IMR-90 (cell line): Measurements from ENCODE around the gene ACSL3. TPM values are rescaled to one million over a fixed set of nuclear protein-coding genes. Genes with fewer than 3 reads are reported as not detected.
A peak's percentile ranks its signal among the peaks of the same experiment; 100 is the strongest.

Source experiments
- ATAC-seq: fragments of 200-7000 bp; cut with Tn5 transposase; 2 replicates; pipeline ENCODE4 v1.9.1; 2020; ENCODE audit warnings: low read depth, mild to moderate bottlenecking, moderate library complexity
- BruUV-seq: library from RNA; stranded (reverse); fragments of 400-500 nt; replicated peaks from 2 replicates; lab custom pipeline; 2021; lab: Mats Ljungman, UMichigan
- CTCF ChIA-PET: fragments of 300-600 bp; formaldehyde crosslinking; extraction: SDS; loops from one replicate; lab custom pipeline; 2021; ENCODE audit warnings: antibody characterized with exemption; lab: Yijun Ruan, JAX
- POLR2A ChIA-PET: fragments of 300-600 bp; sonication (Branson Sonifier 250); formaldehyde crosslinking; loops from one replicate; lab custom pipeline; 2022; ENCODE audit warnings: antibody characterized with exemption; ENCODE audit not compliant: unreplicated experiment; lab: Charles Lee
- DNase-seq: peaks from one replicate; pipeline ENCODE4 v3.0.0; 2013
- H2AFZ ChIP-seq: replicated peaks from 2 replicates; pipeline ENCODE3; 2013; ENCODE audit warnings: low read length, mild to moderate bottlenecking; ENCODE audit not compliant: poor library complexity
- H2AK5ac ChIP-seq: 2 replicates; pipeline ENCODE4 v1.6.1; 2013; ENCODE audit warnings: low read depth, low read length, inconsistent platforms
- H2AK9ac ChIP-seq: replicated peaks from 2 replicates; pipeline ENCODE3; 2013; ENCODE audit warnings: mild to moderate bottlenecking, low read depth, low read length, moderate library complexity; ENCODE audit not compliant: poor library complexity
- H2BK120ac ChIP-seq: 2 replicates; pipeline ENCODE4 v1.6.1; 2013; ENCODE audit warnings: low read depth, low read length, inconsistent platforms
- H2BK15ac ChIP-seq: 3 replicates; pipeline ENCODE4 v1.6.1; 2013; ENCODE audit warnings: low read depth, low read length, inconsistent platforms
- H2BK20ac ChIP-seq: 2 replicates; pipeline ENCODE4 v1.6.1; 2013; ENCODE audit warnings: low read depth, mild to moderate bottlenecking, inconsistent platforms, low read length, moderate library complexity
- H2BK5ac ChIP-seq: 2 replicates; pipeline ENCODE4 v1.6.1; 2013; ENCODE audit warnings: mild to moderate bottlenecking, low read depth, low read length, inconsistent platforms; ENCODE audit not compliant: poor library complexity, severe bottlenecking
- H3K14ac ChIP-seq: replicated peaks from 2 replicates; pipeline ENCODE4 v1.6.1; 2013; ENCODE audit warnings: low read depth, low read length, inconsistent platforms
- H3K18ac ChIP-seq: 2 replicates; pipeline ENCODE4 v1.6.1; 2013; ENCODE audit warnings: low read depth, low read length, control low read depth
- H3K23ac ChIP-seq: 2 replicates; pipeline ENCODE4 v1.6.1; 2013; ENCODE audit warnings: low read depth, low read length, inconsistent platforms
- H3K27ac ChIP-seq: 2 replicates; pipeline ENCODE4 v1.5.1; 2013; ENCODE audit warnings: mild to moderate bottlenecking, control low read depth, low read length; ENCODE audit not compliant: insufficient read depth
- H3K27me3 ChIP-seq: 2 replicates; pipeline ENCODE4 v1.6.1; 2013; ENCODE audit warnings: low read length; ENCODE audit not compliant: control insufficient read depth, insufficient read depth
- H3K36me3 ChIP-seq: 2 replicates; pipeline ENCODE4 v1.6.1; 2013; ENCODE audit warnings: low read length, mixed read lengths; ENCODE audit not compliant: control insufficient read depth, insufficient read depth
- H3K4ac ChIP-seq: 2 replicates; pipeline ENCODE4 v1.6.1; 2013; ENCODE audit warnings: low read depth, low read length, inconsistent platforms
- H3K4me1 ChIP-seq: 2 replicates; pipeline ENCODE4 v1.6.1; 2013; ENCODE audit warnings: low read length, mixed read lengths; ENCODE audit not compliant: control insufficient read depth, insufficient read depth
- H3K4me2 ChIP-seq: 2 replicates; pipeline ENCODE4 v1.6.1; 2013; ENCODE audit warnings: low read depth, mild to moderate bottlenecking, control low read depth, low read length, moderate library complexity
- H3K4me3 ChIP-seq: 2 replicates; pipeline ENCODE4 v1.5.1; 2013; ENCODE audit warnings: low read depth, mild to moderate bottlenecking, control low read depth, low read length, moderate library complexity; ENCODE audit not compliant: insufficient read depth
- H3K56ac ChIP-seq: 2 replicates; pipeline ENCODE4 v1.6.1; 2013; ENCODE audit warnings: low read length, inconsistent platforms; ENCODE audit not compliant: insufficient read depth; ENCODE audit errors: extremely low read depth
- H3K79me1 ChIP-seq, 2 experiments: 2 replicates each; pipeline ENCODE4 v1.6.1; 2013; ENCODE audit warnings: low read length in 2 of 2, inconsistent platforms in 1 of 2, low read depth in 1 of 2
- H3K9ac ChIP-seq: 2 replicates; pipeline ENCODE4 v1.6.1; 2013; ENCODE audit warnings: low read depth, low read length, control low read depth
- H3K9me1 ChIP-seq: 2 replicates; pipeline ENCODE4 v1.6.1; 2013; ENCODE audit warnings: low read length, inconsistent platforms; ENCODE audit not compliant: insufficient read depth
- H3K9me3 ChIP-seq: 2 replicates; pipeline ENCODE4 v1.6.1; 2013; ENCODE audit warnings: low read length; ENCODE audit not compliant: control insufficient read depth, insufficient read depth
- H4K20me1 ChIP-seq: 2 replicates; pipeline ENCODE4 v1.6.1; 2013; ENCODE audit warnings: low read length, inconsistent platforms; ENCODE audit not compliant: insufficient read depth
- H4K5ac ChIP-seq: 2 replicates; pipeline ENCODE4 v1.6.1; 2013; ENCODE audit warnings: mild to moderate bottlenecking, low read depth, low read length, control low read depth
- H4K8ac ChIP-seq, 2 experiments: 2 replicates each; pipeline ENCODE4 v1.6.1; 2013; ENCODE audit warnings: low read depth in 2 of 2, low read length in 2 of 2, control low read depth in 1 of 2, inconsistent platforms in 1 of 2
- H4K91ac ChIP-seq: 2 replicates; pipeline ENCODE4 v1.6.1; 2013; ENCODE audit warnings: low read depth, low read length, inconsistent platforms; ENCODE audit not compliant: insufficient read depth
- CEBPB ChIP-seq: IDR thresholded peaks from 2 replicates; pipeline ENCODE4 v1.6.1; 2012; ENCODE audit warnings: low read depth, low read length, improper control_type of control experiment
- FOS ChIP-seq: fragments of 150-350 bp; IDR thresholded peaks from 2 replicates; pipeline ENCODE4 v1.6.1; 2016; ENCODE audit warnings: low read depth, low read length
- MXI1 ChIP-seq: IDR thresholded peaks from 2 replicates; pipeline ENCODE4 v1.6.1; 2012; ENCODE audit warnings: low read depth, mild to moderate bottlenecking, low read length, moderate library complexity, borderline replicate concordance
- WGBS, 2 experiments: methylation state at CpG; one replicate each; pipeline versions ENCODE4 v1.1.5 to v1.1.7; 2013; ENCODE audit warnings: missing lambda C conversion rate in 2 of 2; ENCODE audit not compliant: insufficient read length in 1 of 2; ENCODE audit errors: extremely low coverage in 2 of 2; 5-methylcytosine and 5-hydroxymethylcytosine counted together
- dilution Hi-C: fragments of 300-500 bp; cut with HindIII; formaldehyde crosslinking; loops from one replicate; pipeline ENCODE4 v1.14.3; 2018; ENCODE audit warnings: low sequenced_read_pairs; ENCODE audit not compliant: unreplicated experiment
- in situ Hi-C: fragments of 300-500 bp; cut with MboI; formaldehyde crosslinking; loops from 3 replicates; pipeline ENCODE4 v1.14.3; 2019; ENCODE audit warnings: low sequenced_read_pairs, inconsistent platforms, mixed read lengths
- intact Hi-C: fragments of 100-400 bp; cut with micrococcal nuclease; formaldehyde crosslinking; loops from 2 replicates; pipeline ENCODE4 v1.10.0; 2022
- polyA plus RNA-seq, 3 experiments: library from polyadenylated mRNA; depleted of rRNA; stranded (reverse); fragments of >200 nt; gene quantifications; 2 replicates each; pipeline ENCODE4 v1.2.3, GENCODE V29; 2012; ENCODE audit warnings: low replicate concordance in 1 of 3
- total RNA-seq: library from RNA; depleted of rRNA; stranded (reverse); fragments of >200 nt; gene quantifications from 2 replicates; pipeline ENCODE4 v1.2.3, GENCODE V29; 2012

ACSL3 gene
- total and polyA plus RNA-seq, 2 of the 4 experiments (the other 2 are of a cell fraction): 31.0 to 84.2 TPM

GRCh38 chr2:222819722-222820333 is 41.0 kb upstream of the ACSL3 start:
- TF ChIP-seq CEBPB: peak; percentile 69
- TF ChIP-seq FOS: 0 out of 2 replicates have a peak, but pooled peaks have one; percentile 20
- TF ChIP-seq MXI1: no peak
- CTCF ChIA-PET: interaction anchor here (0.6 to 1.2 kb wide), 3 partner anchors 12 to 93 kb away, joined by 3 to 5 read pairs (median 3); no protein-coding TSS in a partner anchor
- ATAC-seq (no peak), DNase-seq (peak; percentile 54)
- H3K4me1 ChIP-seq: no peaks in the 10 kb centered on the region
- no peak overlapping the region for H2BK15ac ChIP-seq
- no peaks in the 10 kb centered on the region for H3K9me3 ChIP-seq
- dilution Hi-C loops: no loop called here
- no peaks in the 10 kb centered on the region for H4K20me1 ChIP-seq
- no peak overlapping the region for H2AK5ac ChIP-seq
- H3K14ac ChIP-seq: no peak overlapping the region
- no peaks in the 10 kb centered on the region for H3K9me1 ChIP-seq
- no peak overlapping the region for H3K9ac ChIP-seq
- H4K5ac ChIP-seq: no peak overlapping the region
- WGBS, 2 experiments: no CpG with 5 or more reads among the region's 2 CpGs
- no peak overlapping the region for H2AK9ac ChIP-seq
- no peak overlapping the region for H2AFZ ChIP-seq
- BruUV-seq: no TSS peak
- H3K4ac ChIP-seq: no peak overlapping the region
- H3K79me1 ChIP-seq: no peaks in the 10 kb centered on the region
- no peak overlapping the region for H2BK20ac ChIP-seq
- POLR2A ChIA-PET: interaction anchor here (0.7 kb wide), 1 partner anchor 41 kb away, joined by 3 read pairs; the partner anchor contains the start of gene ACSL3
- H4K8ac ChIP-seq: no peak overlapping the region
- H2BK5ac ChIP-seq: no peak overlapping the region
- intact Hi-C loops: no loop called here
- H3K4me2 ChIP-seq: no peak overlapping the region
- no peaks in the 10 kb centered on the region for H3K36me3 ChIP-seq
- no peak overlapping the region for H2BK120ac ChIP-seq
- no peak overlapping the region for H3K18ac ChIP-seq
- no peak overlapping the region for H3K27ac ChIP-seq
- no peak overlapping the region for H3K23ac ChIP-seq
- no peak overlapping the region for H3K4me3 ChIP-seq
- H4K91ac ChIP-seq: no peak overlapping the region
- H3K56ac ChIP-seq: no peak overlapping the region
- in situ Hi-C loops: no loop called here
- no peaks in the 10 kb centered on the region; the same call in 1 of the 2 replicates for H3K27me3 ChIP-seq
